GM23338 (cell line): Measurements from ENCODE around the gene UBE2S.

ENCODE experiments used
- CTCF ChIP-seq, 2 experiments: fragments of 200-600 bp in 1 of 2; sonication (generic) in 1 of 2; conservative IDR thresholded peaks; 2 replicates each; pipeline versions ENCODE4 v1.5.1 to v1.6.1; 2016 to 2017; ENCODE audit warnings: antibody characterized with exemption in 2 of 2, low read depth in 2 of 2, mild to moderate bottlenecking in 2 of 2, moderate library complexity in 1 of 2
- EZH2 ChIP-seq: fragments of 200-600 bp; sonication (generic); IDR thresholded peaks from one replicate; pipeline ENCODE4 v1.8.0; 2017; ENCODE audit warnings: antibody characterized with exemption, mild to moderate bottlenecking, low read depth; ENCODE audit not compliant: unreplicated experiment
- EZH2phosphoT487 ChIP-seq: fragments of 200-600 bp; sonication (generic); IDR thresholded peaks from one replicate; pipeline ENCODE4 v1.8.1; 2018; ENCODE audit warnings: antibody characterized with exemption; ENCODE audit not compliant: unreplicated experiment

GRCh38 chr19:55434356-55434919, 26.9 kb upstream of the UBE2S start:
- TF ChIP-seq EZH2 (no peak), EZH2phosphoT487 (no peak), CTCF (conservative IDR thresholded peaks at IDR 0.05; ENCODE audit: low read depth in 2 of 2) (no peak)
